Memory B cell (primary cell): ENCODE results near the gene DUOXA1.
A peak's percentile ranks its signal among the peaks of the same experiment; 100 is the strongest.

Experiments used
- ATAC-seq: fragments of 150-1000 bp; cut with Tn5 transposase; 2 replicates; pipeline ENCODE4 v1.10.0; 2021; ENCODE audit warnings: low read depth, mild to moderate bottlenecking, moderate library complexity
- DNase-seq, 2 donors: peaks; one replicate each; pipeline ENCODE4 v3.0.0; 2022; ENCODE audit warnings: low spot score in 2 of 2
- H3K27ac Mint-ChIP-seq: one replicate; pipeline ENCODE4 v1.8.0; 2022; ENCODE audit warnings: mild to moderate bottlenecking, moderate library complexity, mixed read lengths
- H3K27me3 Mint-ChIP-seq: one replicate; pipeline ENCODE4 v1.8.0; 2022; ENCODE audit warnings: mixed read lengths
- H3K36me3 Mint-ChIP-seq: one replicate; pipeline ENCODE4 v1.8.0; 2022; ENCODE audit warnings: mild to moderate bottlenecking, mixed read lengths
- H3K4me1 Mint-ChIP-seq: one replicate; pipeline ENCODE4 v1.8.0; 2022; ENCODE audit warnings: mixed read lengths
- H3K4me3 Mint-ChIP-seq: one replicate; pipeline ENCODE4 v1.8.0; 2022; ENCODE audit warnings: mild to moderate bottlenecking, moderate library complexity, mixed read lengths
- H3K9me3 Mint-ChIP-seq: one replicate; pipeline ENCODE4 v1.8.0; 2022; ENCODE audit warnings: mixed read lengths

The DUOXA1 gene

GRCh38 chr15:45131510-45131909 is 1.8 kb upstream of the DUOXA1 start:
- no peak overlapping the region for H3K27ac Mint-ChIP-seq
- no peak for ATAC-seq
- H3K27me3 Mint-ChIP-seq = peaks cover 27% of the 10 kb centered on the region
- no peaks in the 10 kb centered on the region for H3K36me3 Mint-ChIP-seq
- H3K9me3 Mint-ChIP-seq = no peaks in the 10 kb centered on the region
- H3K4me3 Mint-ChIP-seq = no peak overlapping the region
- DNase-seq = no peak
- peaks cover 10% of the 10 kb centered on the region for H3K4me1 Mint-ChIP-seq

- H3K9me3 Mint-ChIP-seq = no peaks in the 10 kb centered on the region
- H3K27ac Mint-ChIP-seq = no peak overlapping the region
- ATAC-seq = no peak
- H3K27me3 Mint-ChIP-seq = peaks cover 29% of the 10 kb centered on the region
- H3K36me3 Mint-ChIP-seq = no peaks in the 10 kb centered on the region
- DNase-seq = no peak
- peak overlapping the region; percentile 30 for H3K4me3 Mint-ChIP-seq
- peaks cover 10% of the 10 kb centered on the region for H3K4me1 Mint-ChIP-seq
Observed at GRCh38 chr15:45130291-45131000, 767 bp upstream of the DUOXA1 start.

- peak overlapping the region; percentile 18 for H3K4me3 Mint-ChIP-seq
- H3K27ac Mint-ChIP-seq = no peak overlapping the region
- peaks cover 28% of the 10 kb centered on the region for H3K27me3 Mint-ChIP-seq
- DNase-seq = no peak
- no peaks in the 10 kb centered on the region for H3K9me3 Mint-ChIP-seq
- ATAC-seq = no peak
- peaks cover 3% of the 10 kb centered on the region for H3K4me1 Mint-ChIP-seq
- no peaks in the 10 kb centered on the region for H3K36me3 Mint-ChIP-seq
Observed at GRCh38 chr15:45128971-45129639, 574 bp downstream of the DUOXA1 start.

GRCh38 chr15:45126535-45127158 is 3.0 kb downstream of the DUOXA1 start:
- peaks cover 2% of the 10 kb centered on the region for H3K4me1 Mint-ChIP-seq
- DNase-seq = peak; percentile 44 to 55
- no peaks in the 10 kb centered on the region for H3K9me3 Mint-ChIP-seq
- peaks cover 26% of the 10 kb centered on the region for H3K27me3 Mint-ChIP-seq
- no peak overlapping the region for H3K4me3 Mint-ChIP-seq
- H3K27ac Mint-ChIP-seq = no peak overlapping the region
- ATAC-seq = peak; percentile 86
- no peaks in the 10 kb centered on the region for H3K36me3 Mint-ChIP-seq

GRCh38 chr15:45123397-45123796 is 6.3 kb downstream of the DUOXA1 start:
- no peak for DNase-seq
- Mint-ChIP-seq H3K36me3 (no peaks in the 10 kb centered on the region), H3K4me1 (peaks cover 2% of the 10 kb centered on the region), H3K9me3 (no peaks in the 10 kb centered on the region), H3K27ac (no peak overlapping the region), H3K4me3 (no peak overlapping the region), H3K27me3 (peaks cover 28% of the 10 kb centered on the region)
- ATAC-seq = no peak

- Mint-ChIP-seq H3K4me1 (peaks cover 6% of the 10 kb centered on the region), H3K27me3 (peaks cover 31% of the 10 kb centered on the region), H3K4me3 (no peak overlapping the region), H3K27ac (no peak overlapping the region), H3K36me3 (no peaks in the 10 kb centered on the region), H3K9me3 (no peaks in the 10 kb centered on the region)
- DNase-seq = no peak
- no peak for ATAC-seq
Observed at GRCh38 chr15:45122719-45123118, 7.0 kb downstream of the DUOXA1 start.

GRCh38 chr15:45121706-45122417 is 7.8 kb downstream of the DUOXA1 start:
- H3K36me3 Mint-ChIP-seq = no peaks in the 10 kb centered on the region
- H3K9me3 Mint-ChIP-seq = no peaks in the 10 kb centered on the region
- DNase-seq (no peak), ATAC-seq (no peak)
- no peak overlapping the region for H3K27ac Mint-ChIP-seq
- peaks cover 35% of the 10 kb centered on the region for H3K27me3 Mint-ChIP-seq
- no peak overlapping the region for H3K4me3 Mint-ChIP-seq
- H3K4me1 Mint-ChIP-seq = peaks cover 13% of the 10 kb centered on the region

GRCh38 chr15:45121020-45121419 is 8.7 kb downstream of the DUOXA1 start:
- H3K27ac Mint-ChIP-seq = no peak overlapping the region
- H3K27me3 Mint-ChIP-seq = peaks cover 36% of the 10 kb centered on the region
- no peak for ATAC-seq
- peaks cover 17% of the 10 kb centered on the region for H3K4me1 Mint-ChIP-seq
- H3K9me3 Mint-ChIP-seq = no peaks in the 10 kb centered on the region
- no peaks in the 10 kb centered on the region for H3K36me3 Mint-ChIP-seq
- H3K4me3 Mint-ChIP-seq = no peak overlapping the region
- no peak for DNase-seq

- no peaks in the 10 kb centered on the region for H3K36me3 Mint-ChIP-seq
- ATAC-seq (no peak), DNase-seq (no peak)
- peaks cover 17% of the 10 kb centered on the region for H3K4me1 Mint-ChIP-seq
- peaks cover 39% of the 10 kb centered on the region for H3K27me3 Mint-ChIP-seq
- no peak overlapping the region for H3K27ac Mint-ChIP-seq
- no peak overlapping the region for H3K4me3 Mint-ChIP-seq
- H3K9me3 Mint-ChIP-seq = no peaks in the 10 kb centered on the region
Observed at GRCh38 chr15:45120081-45120972, 9.4 kb downstream of the DUOXA1 start.

GRCh38 chr15:45118996-45119395 is 10.7 kb downstream of the DUOXA1 start:
- Mint-ChIP-seq H3K9me3 (no peaks in the 10 kb centered on the region), H3K27me3 (peaks cover 41% of the 10 kb centered on the region), H3K27ac (no peak overlapping the region), H3K4me3 (no peak overlapping the region), H3K4me1 (peaks cover 21% of the 10 kb centered on the region), H3K36me3 (no peaks in the 10 kb centered on the region)
- ATAC-seq = no peak
- DNase-seq = no peak

- Mint-ChIP-seq H3K36me3 (no peaks in the 10 kb centered on the region), H3K27me3 (peaks cover 45% of the 10 kb centered on the region), H3K27ac (no peak overlapping the region), H3K4me3 (peak overlapping the region; percentile 84), H3K4me1 (peaks cover 28% of the 10 kb centered on the region), H3K9me3 (no peaks in the 10 kb centered on the region)
- DNase-seq (peak; percentile 88 to 89), ATAC-seq (peak; percentile 95)
Observed at GRCh38 chr15:45118131-45118588, 11.5 kb downstream of the DUOXA1 start.

GRCh38 chr15:45117308-45118130 is 12.2 kb downstream of the DUOXA1 start:
- no peak for DNase-seq
- peaks cover 45% of the 10 kb centered on the region for H3K27me3 Mint-ChIP-seq
- peak overlapping the region; percentile 84 for H3K4me3 Mint-ChIP-seq
- peak; percentile 13 for ATAC-seq
- H3K9me3 Mint-ChIP-seq = no peaks in the 10 kb centered on the region
- peaks cover 31% of the 10 kb centered on the region for H3K4me1 Mint-ChIP-seq
- no peaks in the 10 kb centered on the region for H3K36me3 Mint-ChIP-seq
- no peak overlapping the region for H3K27ac Mint-ChIP-seq
